LNCAP (cell line): ENCODE measurements around the gene ARL15.

Experiments
- TF ChIP-seq, protein P1 (sequence below): fragments of 450-650 bp; IDR thresholded peaks from 2 replicates; pipeline ENCODE4 v1.5.1; 2017; ENCODE audit warnings: mild to moderate bottlenecking

The ARL15 gene

DNA sequence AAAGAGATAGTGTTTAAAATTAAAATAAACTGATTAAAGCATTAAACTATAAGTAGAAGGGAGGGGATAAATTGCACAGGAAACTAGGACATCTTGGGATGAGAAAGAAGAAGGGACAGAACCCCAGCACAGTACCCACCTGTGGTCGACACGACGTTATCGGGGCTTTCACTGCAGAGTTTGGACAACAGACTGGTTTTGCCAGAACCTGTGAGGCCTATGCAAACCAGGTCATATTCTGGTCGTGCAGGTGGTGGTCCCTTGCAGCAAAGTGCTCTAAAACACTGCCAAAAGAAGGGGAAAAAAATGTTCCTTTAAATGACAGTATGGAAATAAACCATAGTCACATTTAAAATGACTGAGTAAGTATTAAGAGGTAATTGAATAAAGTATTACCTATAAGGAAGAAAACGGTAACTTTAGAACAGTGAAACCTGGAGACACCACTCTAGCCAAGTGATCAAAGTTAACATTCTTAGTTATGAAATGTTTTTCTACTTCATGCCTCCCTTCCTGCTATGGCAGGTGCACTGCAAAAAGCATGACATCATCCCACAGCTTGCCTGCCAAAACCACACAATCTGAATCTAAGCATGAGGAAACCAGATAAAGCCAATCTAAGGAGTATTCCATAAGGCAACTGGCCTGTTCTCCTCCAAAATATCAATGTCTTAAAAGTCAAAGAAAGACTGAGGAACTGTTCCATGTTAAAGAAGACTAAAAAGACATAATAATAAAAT is 138.6 kb downstream of the ARL15 start:
- TF ChIP-seq, protein P1, sequence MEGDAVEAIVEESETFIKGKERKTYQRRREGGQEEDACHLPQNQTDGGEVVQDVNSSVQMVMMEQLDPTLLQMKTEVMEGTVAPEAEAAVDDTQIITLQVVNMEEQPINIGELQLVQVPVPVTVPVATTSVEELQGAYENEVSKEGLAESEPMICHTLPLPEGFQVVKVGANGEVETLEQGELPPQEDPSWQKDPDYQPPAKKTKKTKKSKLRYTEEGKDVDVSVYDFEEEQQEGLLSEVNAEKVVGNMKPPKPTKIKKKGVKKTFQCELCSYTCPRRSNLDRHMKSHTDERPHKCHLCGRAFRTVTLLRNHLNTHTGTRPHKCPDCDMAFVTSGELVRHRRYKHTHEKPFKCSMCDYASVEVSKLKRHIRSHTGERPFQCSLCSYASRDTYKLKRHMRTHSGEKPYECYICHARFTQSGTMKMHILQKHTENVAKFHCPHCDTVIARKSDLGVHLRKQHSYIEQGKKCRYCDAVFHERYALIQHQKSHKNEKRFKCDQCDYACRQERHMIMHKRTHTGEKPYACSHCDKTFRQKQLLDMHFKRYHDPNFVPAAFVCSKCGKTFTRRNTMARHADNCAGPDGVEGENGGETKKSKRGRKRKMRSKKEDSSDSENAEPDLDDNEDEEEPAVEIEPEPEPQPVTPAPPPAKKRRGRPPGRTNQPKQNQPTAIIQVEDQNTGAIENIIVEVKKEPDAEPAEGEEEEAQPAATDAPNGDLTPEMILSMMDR, result no peak

DNA sequence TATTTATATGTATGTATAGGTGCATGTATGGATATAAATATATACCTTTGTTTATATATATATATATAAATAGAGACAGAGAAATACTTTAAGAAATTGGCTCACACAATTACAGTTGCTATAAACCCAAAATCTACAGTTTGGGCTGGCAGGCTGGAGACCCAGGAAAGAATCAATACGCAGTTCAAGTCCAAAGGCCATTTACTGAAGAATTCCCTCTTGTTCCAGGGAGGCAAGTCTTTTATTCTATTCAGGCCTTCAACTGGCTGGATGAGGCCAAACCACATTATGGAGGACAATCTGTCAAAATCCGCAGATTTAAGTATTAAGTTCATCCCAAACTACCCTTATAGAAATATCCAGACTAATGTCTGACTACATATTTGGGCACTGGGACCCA is 144.7 kb downstream of the ARL15 start:
- TF ChIP-seq, protein P1, result no peak

GRCh38 chr5:54162184-54162583 is 148.2 kb downstream of the ARL15 start:
- TF ChIP-seq, protein P1, result no peak

DNA sequence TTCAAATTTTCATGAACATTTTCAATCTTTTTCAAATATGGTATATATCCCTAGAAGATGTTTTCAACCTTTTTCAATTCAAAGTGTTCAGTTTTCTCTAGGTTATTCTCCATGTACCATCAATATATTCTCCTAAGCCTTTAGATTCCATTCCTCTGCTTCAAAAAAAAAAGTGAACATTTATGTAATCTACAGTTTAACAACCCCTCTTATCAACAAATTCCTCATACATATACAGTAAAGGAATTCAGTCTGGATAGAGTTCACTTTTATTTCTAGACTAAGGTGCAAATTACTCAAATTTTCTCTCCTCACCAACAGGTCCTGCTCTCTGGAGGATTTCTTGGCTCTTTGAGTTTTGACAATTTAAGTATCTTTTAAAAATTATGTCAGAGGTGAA is 150.0 kb downstream of the ARL15 start:
- TF ChIP-seq, protein P1, result no peak

- TF ChIP-seq, protein P1, result no peak
Measured at GRCh38 chr5:54159893-54160195, 150.5 kb downstream of the ARL15 start.

DNA sequence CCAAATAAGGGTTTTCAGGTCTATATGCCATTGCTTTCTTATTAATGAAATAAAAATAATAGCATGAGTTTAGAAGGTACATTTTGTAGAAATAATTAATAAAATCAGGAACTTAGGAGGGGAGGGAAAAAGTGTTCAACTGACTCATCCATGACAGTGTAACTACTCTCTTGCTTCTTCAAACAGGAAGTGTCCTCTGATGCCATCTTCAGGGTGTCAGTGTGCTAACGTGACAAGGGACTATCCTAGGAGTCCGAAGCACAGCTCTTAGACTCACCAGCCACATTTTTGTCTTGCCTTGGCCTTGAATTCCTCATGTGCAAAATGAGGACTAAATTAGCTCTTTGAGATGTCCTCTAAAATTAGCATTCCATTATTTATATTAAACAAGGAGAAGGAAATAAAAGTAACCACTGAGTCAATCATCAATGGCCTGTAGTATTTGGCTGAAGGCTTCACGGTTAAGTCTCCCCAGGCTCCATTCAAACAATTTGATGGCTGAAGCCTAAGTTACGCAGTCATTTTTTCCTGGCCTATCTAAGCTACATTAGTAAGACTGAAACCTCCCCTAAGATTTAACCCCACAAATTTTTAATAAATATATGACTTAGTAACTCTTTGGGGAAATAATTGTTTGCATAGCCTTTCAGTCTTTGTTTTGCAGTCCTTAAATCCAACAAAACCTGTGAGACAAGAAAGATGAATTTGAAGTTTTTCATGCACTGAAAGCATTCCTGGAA is 151.1 kb downstream of the ARL15 start:
- TF ChIP-seq, protein P1, result no peak

GRCh38 chr5:54156577-54156976 is 153.8 kb downstream of the ARL15 start:
- TF ChIP-seq, protein P1, result no peak
